K562 (cell line): Measurements from ENCODE around the gene ST6GAL1.

Experiments used
- EP300 ChIP-seq: IDR thresholded peaks from 2 replicates; pipeline ENCODE4 v1.6.1; 2012; ENCODE audit warnings: low read length, improper control_type of control experiment
- HEY1 ChIP-seq: fragments of 250-450 bp; sonication (Bioruptor Pico); IDR thresholded peaks from 2 replicates; pipeline ENCODE4 v1.5.0; 2020; ENCODE audit warnings: mild to moderate bottlenecking, moderate library complexity, borderline replicate concordance
- TRIM24 ChIP-seq, 2 experiments: fragments of 450-650 bp; IDR thresholded peaks; 2 replicates each; pipeline ENCODE4 v1.6.1; 2016
- TF ChIP-seq, protein P1 (sequence below), 3 experiments: IDR thresholded peaks in 2 of 3; conservative IDR thresholded peaks in 1 of 3; 2 replicates each; pipeline ENCODE4 v1.5.1; 2011 to 2012; ENCODE audit warnings: low read length in 3 of 3, mild to moderate bottlenecking in 3 of 3, control low read depth in 2 of 3, improper control_type of control experiment in 1 of 3, inconsistent platforms in 1 of 3, low read depth in 1 of 3, mixed read lengths in 1 of 3, moderate library complexity in 1 of 3; ENCODE audit not compliant: insufficient read depth in 2 of 3
- TF ChIP-seq, protein P2 (sequence below): fragments of 250-450 bp; sonication (Bioruptor Pico); IDR thresholded peaks from 2 replicates; pipeline ENCODE4 v1.4.0; 2020; ENCODE audit warnings: mild to moderate bottlenecking, moderate library complexity, borderline replicate concordance

DNA sequence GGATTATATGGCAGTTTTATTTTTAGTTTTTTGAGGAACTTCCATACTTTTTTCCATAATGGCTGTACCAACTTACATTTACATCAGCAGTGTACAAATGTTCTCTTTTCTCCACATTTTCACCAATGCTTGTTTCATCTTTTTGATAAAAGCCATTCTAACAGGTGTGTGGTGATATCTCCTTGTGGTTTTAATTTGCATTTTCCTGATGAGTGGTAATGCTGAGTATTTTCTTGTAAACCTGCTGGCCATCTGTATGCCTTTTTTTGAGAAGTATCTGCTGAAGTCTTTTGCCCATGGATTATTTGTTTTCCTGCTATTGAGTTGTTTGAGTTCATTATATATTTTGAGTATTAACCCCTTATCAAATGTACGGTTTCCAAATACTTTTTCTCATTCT is 158.4 kb downstream of the ST6GAL1 start:
- TF ChIP-seq TRIM24 (IDR thresholded peaks at IDR 0.05): no peak
- no peak for TF ChIP-seq EP300
- TF ChIP-seq, protein P1, sequence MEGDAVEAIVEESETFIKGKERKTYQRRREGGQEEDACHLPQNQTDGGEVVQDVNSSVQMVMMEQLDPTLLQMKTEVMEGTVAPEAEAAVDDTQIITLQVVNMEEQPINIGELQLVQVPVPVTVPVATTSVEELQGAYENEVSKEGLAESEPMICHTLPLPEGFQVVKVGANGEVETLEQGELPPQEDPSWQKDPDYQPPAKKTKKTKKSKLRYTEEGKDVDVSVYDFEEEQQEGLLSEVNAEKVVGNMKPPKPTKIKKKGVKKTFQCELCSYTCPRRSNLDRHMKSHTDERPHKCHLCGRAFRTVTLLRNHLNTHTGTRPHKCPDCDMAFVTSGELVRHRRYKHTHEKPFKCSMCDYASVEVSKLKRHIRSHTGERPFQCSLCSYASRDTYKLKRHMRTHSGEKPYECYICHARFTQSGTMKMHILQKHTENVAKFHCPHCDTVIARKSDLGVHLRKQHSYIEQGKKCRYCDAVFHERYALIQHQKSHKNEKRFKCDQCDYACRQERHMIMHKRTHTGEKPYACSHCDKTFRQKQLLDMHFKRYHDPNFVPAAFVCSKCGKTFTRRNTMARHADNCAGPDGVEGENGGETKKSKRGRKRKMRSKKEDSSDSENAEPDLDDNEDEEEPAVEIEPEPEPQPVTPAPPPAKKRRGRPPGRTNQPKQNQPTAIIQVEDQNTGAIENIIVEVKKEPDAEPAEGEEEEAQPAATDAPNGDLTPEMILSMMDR (IDR thresholded peaks at IDR 0.05 in 2 of 3, conservative IDR thresholded peaks at IDR 0.05 in 1 of 3; ENCODE audit: insufficient read depth in 2 of 3, low read depth in 1 of 3, low read length in 3 of 3): no peak
- TF ChIP-seq, protein P2, sequence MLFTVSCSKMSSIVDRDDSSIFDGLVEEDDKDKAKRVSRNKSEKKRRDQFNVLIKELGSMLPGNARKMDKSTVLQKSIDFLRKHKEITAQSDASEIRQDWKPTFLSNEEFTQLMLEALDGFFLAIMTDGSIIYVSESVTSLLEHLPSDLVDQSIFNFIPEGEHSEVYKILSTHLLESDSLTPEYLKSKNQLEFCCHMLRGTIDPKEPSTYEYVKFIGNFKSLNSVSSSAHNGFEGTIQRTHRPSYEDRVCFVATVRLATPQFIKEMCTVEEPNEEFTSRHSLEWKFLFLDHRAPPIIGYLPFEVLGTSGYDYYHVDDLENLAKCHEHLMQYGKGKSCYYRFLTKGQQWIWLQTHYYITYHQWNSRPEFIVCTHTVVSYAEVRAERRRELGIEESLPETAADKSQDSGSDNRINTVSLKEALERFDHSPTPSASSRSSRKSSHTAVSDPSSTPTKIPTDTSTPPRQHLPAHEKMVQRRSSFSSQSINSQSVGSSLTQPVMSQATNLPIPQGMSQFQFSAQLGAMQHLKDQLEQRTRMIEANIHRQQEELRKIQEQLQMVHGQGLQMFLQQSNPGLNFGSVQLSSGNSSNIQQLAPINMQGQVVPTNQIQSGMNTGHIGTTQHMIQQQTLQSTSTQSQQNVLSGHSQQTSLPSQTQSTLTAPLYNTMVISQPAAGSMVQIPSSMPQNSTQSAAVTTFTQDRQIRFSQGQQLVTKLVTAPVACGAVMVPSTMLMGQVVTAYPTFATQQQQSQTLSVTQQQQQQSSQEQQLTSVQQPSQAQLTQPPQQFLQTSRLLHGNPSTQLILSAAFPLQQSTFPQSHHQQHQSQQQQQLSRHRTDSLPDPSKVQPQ (CRISPR knock-in tag): no peak
- no peak for TF ChIP-seq HEY1 (CRISPR knock-in tag)
